MCF 10A (cell line): ENCODE results near the gene IL21. TPM values are rescaled to one million over a fixed set of nuclear protein-coding genes. Genes with fewer than 3 reads are reported as not detected.

Source experiments
- BruUV-seq: library from RNA; stranded (reverse); fragments of 400-500 nt; replicated peaks from 2 replicates; lab custom pipeline; 2021; lab: Mats Ljungman, UMichigan
- CTCF ChIA-PET: fragments of 300-600 bp; sonication (Branson Sonifier 250); formaldehyde crosslinking; extraction: SDS; loops from one replicate; lab custom pipeline; 2021; ENCODE audit warnings: antibody characterized with exemption, inconsistent platforms; lab: Yijun Ruan, JAX
- POLR2A ChIA-PET: fragments of 300-600, 350-650 bp; sonication (Branson Sonifier 250); formaldehyde crosslinking; extraction: SDS; loops from one replicate; lab custom pipeline; 2020; ENCODE audit warnings: antibody characterized with exemption, inconsistent platforms; lab: Yijun Ruan, JAX
- DNase-seq: peaks from one replicate; pipeline ENCODE4 v3.0.0-alpha.2; 2018; ENCODE audit not compliant: unreplicated experiment
- H3K27ac Mint-ChIP-seq: one replicate; pipeline ENCODE4 v1.8.0; 2022; ENCODE audit warnings: mild to moderate bottlenecking, low read depth, mixed read lengths; ENCODE audit not compliant: unreplicated experiment
- H3K27me3 Mint-ChIP-seq: one replicate; pipeline ENCODE4 v1.8.0; 2022; ENCODE audit warnings: mixed read lengths; ENCODE audit not compliant: insufficient read depth, unreplicated experiment
- H3K36me3 Mint-ChIP-seq: one replicate; pipeline ENCODE4 v1.8.0; 2022; ENCODE audit warnings: mild to moderate bottlenecking, moderate library complexity, mixed read lengths; ENCODE audit not compliant: insufficient read depth, unreplicated experiment
- H3K4me1 Mint-ChIP-seq: one replicate; pipeline ENCODE4 v1.8.0; 2022; ENCODE audit warnings: mixed read lengths; ENCODE audit not compliant: insufficient read depth, unreplicated experiment
- H3K4me3 Mint-ChIP-seq: one replicate; pipeline ENCODE4 v1.8.0; 2022; ENCODE audit warnings: mild to moderate bottlenecking, moderate library complexity, mixed read lengths; ENCODE audit not compliant: unreplicated experiment
- H3K9me3 Mint-ChIP-seq: one replicate; pipeline ENCODE4 v1.8.0; 2022; ENCODE audit warnings: mixed read lengths; ENCODE audit not compliant: unreplicated experiment
- CTCF ChIP-seq: fragments of 200-600 bp; IDR thresholded peaks from one replicate; pipeline ENCODE4 v1.8.0; 2022; ENCODE audit warnings: antibody characterized with exemption, mild to moderate bottlenecking; ENCODE audit not compliant: unreplicated experiment
- intact Hi-C: fragments of 100-400 bp; cut with micrococcal nuclease; formaldehyde crosslinking; loops from 2 replicates; pipeline ENCODE4 v1.14.1; 2022
- total RNA-seq: library from RNA; stranded (reverse); gene quantifications from 2 replicates; pipeline ENCODE4 v1.2.3, GENCODE V29; 2022

The IL21 gene
- total RNA-seq, 1 experiment from 2014 or later: not detected

GRCh38 chr4:122663291-122663690 is 42.4 kb upstream of the IL21 start:
- TF ChIP-seq CTCF: no peak
- intact Hi-C loops: no loop called here
- no peak overlapping the region for H3K4me3 Mint-ChIP-seq
- peaks cover 34% of the 10 kb centered on the region for H3K4me1 Mint-ChIP-seq
- no peaks in the 10 kb centered on the region for H3K36me3 Mint-ChIP-seq
- H3K27ac Mint-ChIP-seq: no peak overlapping the region
- CTCF ChIA-PET: interaction anchor here (1.6 kb wide), 1 partner anchor 54 kb away, joined by 7 read pairs; no protein-coding TSS in a partner anchor
- POLR2A ChIA-PET: interaction anchor here (0.7 kb wide), 1 partner anchor 72 kb away, joined by 3 read pairs; no protein-coding TSS in a partner anchor
- BruUV-seq: no TSS peak
- no peaks in the 10 kb centered on the region for H3K27me3 Mint-ChIP-seq
- no peak for DNase-seq
- peaks cover under 1% of the 10 kb centered on the region for H3K9me3 Mint-ChIP-seq

GRCh38 chr4:122662701-122663100 is 41.8 kb upstream of the IL21 start:
- CTCF ChIA-PET: interaction anchor here (0.5 kb wide), 1 partner anchor 129 kb away, joined by 4 read pairs; no protein-coding TSS in a partner anchor
- no peaks in the 10 kb centered on the region for H3K36me3 Mint-ChIP-seq
- H3K4me3 Mint-ChIP-seq: no peak overlapping the region
- no peak overlapping the region for H3K27ac Mint-ChIP-seq
- no peak for TF ChIP-seq CTCF
- DNase-seq: no peak
- POLR2A ChIA-PET: no interaction called here
- BruUV-seq: no TSS peak
- peaks cover 6% of the 10 kb centered on the region for H3K9me3 Mint-ChIP-seq
- H3K4me1 Mint-ChIP-seq: peaks cover 30% of the 10 kb centered on the region
- intact Hi-C loops: no loop called here
- no peaks in the 10 kb centered on the region for H3K27me3 Mint-ChIP-seq

GRCh38 chr4:122661176-122662160 is 40.6 kb upstream of the IL21 start:
- intact Hi-C loops: no loop called here
- H3K4me1 Mint-ChIP-seq: peaks cover 20% of the 10 kb centered on the region
- no peaks in the 10 kb centered on the region for H3K27me3 Mint-ChIP-seq
- no TSS peak for BruUV-seq
- H3K9me3 Mint-ChIP-seq: peaks cover 9% of the 10 kb centered on the region
- no peaks in the 10 kb centered on the region for H3K36me3 Mint-ChIP-seq
- CTCF ChIA-PET: interaction anchor here (0.6 to 1.6 kb wide), 3 partner anchors 10 to 72 kb away, joined by 3 to 5 read pairs (median 3); no protein-coding TSS in a partner anchor
- TF ChIP-seq CTCF: no peak
- H3K4me3 Mint-ChIP-seq: no peak overlapping the region
- H3K27ac Mint-ChIP-seq: no peak overlapping the region
- POLR2A ChIA-PET: no interaction called here
- DNase-seq: no peak

GRCh38 chr4:122658818-122659295 is 38.0 kb upstream of the IL21 start:
- Mint-ChIP-seq H3K36me3 (no peaks in the 10 kb centered on the region), H3K4me3 (no peak overlapping the region), H3K27ac (no peak overlapping the region), H3K9me3 (peaks cover 9% of the 10 kb centered on the region), H3K27me3 (no peaks in the 10 kb centered on the region), H3K4me1 (peaks cover 3% of the 10 kb centered on the region)
- no peak for TF ChIP-seq CTCF
- intact Hi-C loops: no loop called here
- no peak for DNase-seq
- ChIA-PET POLR2A (no interaction called here), CTCF (interaction anchor here (0.6 to 2.2 kb wide), 3 partner anchors 55 to 58 kb away, joined by 3 to 11 read pairs (median 4); no protein-coding TSS in a partner anchor)
- BruUV-seq: no TSS peak
